Left ventricle myocardium superior (tissue), 1 donor: ENCODE data around the gene MSH5. TPM values are rescaled to one million over a fixed set of nuclear protein-coding genes. Genes with fewer than 3 reads are reported as not detected.

Experiments
- microRNA-seq: library from miRNA; unstranded; fragments of <30 nt; microRNA quantifications from one replicate; pipeline ENCODE4 v1.2.0, GENCODE V29; 2020; ENCODE audit warnings: borderline number of aligned reads
- total RNA-seq: library from RNA; stranded (reverse); fragmentation: NEBNext Ultra II Directional; extraction: Animal tissue kit (Norgen Biotek cat#: 25700); gene quantifications from one replicate; pipeline ENCODE4 v1.2.1, GENCODE V29; 2021
- donor health status: DM: no; HTN: yes; CAD: no; lungs with severe emphysema.

Gene MSH5
- total RNA-seq, 1 donor from 2014 or later = 1.3 TPM

Small RNA genes lying within 50 kb of the gene (microRNA-seq; reads per million reads assigned to microRNA genes)
- gene MIR4646 = not detected

Other genes starting within 250 kb of the MSH5 start
- 1.7 TPM for gene MICB, start 241.9 kb upstream of the MSH5 start, total RNA-seq
- not detected for gene MCCD1, start 211.0 kb upstream of the MSH5 start, total RNA-seq
- 176 TPM for gene DDX39B, start 198.0 kb upstream of the MSH5 start, total RNA-seq
- 2.1 TPM for gene ATP6V1G2, start 193.4 kb upstream of the MSH5 start, total RNA-seq
- gene NFKBIL1, start 192.4 kb upstream of the MSH5 start, total RNA-seq = 12.7 TPM
- not detected for gene LTA, start 167.7 kb upstream of the MSH5 start, total RNA-seq
- 0.35 TPM for gene TNF, start 164.4 kb upstream of the MSH5 start, total RNA-seq
- 0.40 TPM for gene LTB, start 157.6 kb upstream of the MSH5 start, total RNA-seq
- 6.9 TPM for gene LST1, start 153.7 kb upstream of the MSH5 start, total RNA-seq
- not detected for gene NCR3, start 147.0 kb upstream of the MSH5 start, total RNA-seq
- 15.5 TPM for gene AIF1, start 124.8 kb upstream of the MSH5 start, total RNA-seq
- gene PRRC2A, start 119.3 kb upstream of the MSH5 start, total RNA-seq = 76.9 TPM
- gene BAG6, start 87.3 kb upstream of the MSH5 start, total RNA-seq = 283 TPM
- gene APOM, start 84.1 kb upstream of the MSH5 start, total RNA-seq = 2.4 TPM
- gene C6orf47, start 79.2 kb upstream of the MSH5 start, total RNA-seq = 18.6 TPM
- 19.2 TPM for gene GPANK1, start 75.0 kb upstream of the MSH5 start, total RNA-seq
- 111 TPM for gene CSNK2B, start 73.9 kb upstream of the MSH5 start, total RNA-seq
- 3.9 TPM for gene LY6G5B, start 70.0 kb upstream of the MSH5 start, total RNA-seq
- 1.8 TPM for gene LY6G5C, start 58.9 kb upstream of the MSH5 start, total RNA-seq
- 29.0 TPM for gene ABHD16A, start 36.7 kb upstream of the MSH5 start, total RNA-seq
- not detected for gene LY6G6F, start 33.1 kb upstream of the MSH5 start, total RNA-seq
- gene LY6G6D, start 24.7 kb upstream of the MSH5 start, total RNA-seq = not detected
- not detected for gene LY6G6C, start 18.3 kb upstream of the MSH5 start, total RNA-seq
- gene MPIG6B, start 16.6 kb upstream of the MSH5 start, total RNA-seq = 0.52 TPM
- gene DDAH2, start 10.7 kb upstream of the MSH5 start, total RNA-seq = 27.6 TPM
- 77.4 TPM for gene CLIC1, start 3.5 kb upstream of the MSH5 start, total RNA-seq
- gene SAPCD1, start 22.7 kb downstream of the MSH5 start, total RNA-seq = 0.47 TPM
- 12.8 TPM for gene VWA7, start 37.3 kb downstream of the MSH5 start, total RNA-seq
- 22.5 TPM for gene VARS1, start 55.7 kb downstream of the MSH5 start, total RNA-seq
- 20.1 TPM for gene LSM2, start 67.0 kb downstream of the MSH5 start, total RNA-seq
- gene HSPA1L, start 75.3 kb downstream of the MSH5 start, total RNA-seq = 2.0 TPM
- gene HSPA1A, start 75.5 kb downstream of the MSH5 start, total RNA-seq = 341 TPM
- gene HSPA1B, start 87.7 kb downstream of the MSH5 start, total RNA-seq = 233 TPM
- 24.9 TPM for gene NEU1, start 122.8 kb downstream of the MSH5 start, total RNA-seq
- not detected for gene SLC44A4, start 139.0 kb downstream of the MSH5 start, total RNA-seq
- gene EHMT2, start 157.7 kb downstream of the MSH5 start, total RNA-seq = 17.1 TPM
- gene ZBTB12, start 162.1 kb downstream of the MSH5 start, total RNA-seq = 3.3 TPM
- 5.8 TPM for gene C2, start 187.7 kb downstream of the MSH5 start, total RNA-seq
- gene CFB, start 206.1 kb downstream of the MSH5 start, total RNA-seq = 39.6 TPM
- gene NELFE, start 219.0 kb downstream of the MSH5 start, total RNA-seq = 42.0 TPM
- gene SKIC2, start 219.2 kb downstream of the MSH5 start, total RNA-seq = 31.5 TPM
- gene DXO, start 232.1 kb downstream of the MSH5 start, total RNA-seq = 11.5 TPM
- 96.3 TPM for gene C4A, start 242.1 kb downstream of the MSH5 start, total RNA-seq